HepG2 (cell line): ENCODE results near the gene HEPACAM. TPM values are rescaled to one million over a fixed set of nuclear protein-coding genes. Genes with fewer than 3 reads are reported as not detected.

Experiments
- FLYWCH1 ChIP-seq: sonication (generic); formaldehyde crosslinking; IDR thresholded peaks from 2 replicates; pipeline ENCODE4 v1.8.1; 2023; ENCODE audit warnings: mild to moderate bottlenecking, missing genetic modification reagents
- HNRNPL ChIP-seq: fragments of 200-400 bp; formaldehyde crosslinking; IDR thresholded peaks from 2 replicates; pipeline ENCODE4 v1.6.1; 2017; ENCODE audit warnings: mild to moderate bottlenecking, low read depth, low read length
- RFXANK ChIP-seq: IDR thresholded peaks from 2 replicates; pipeline ENCODE4 v1.6.1; 2016
- ZNF446 ChIP-seq: sonication (generic); formaldehyde crosslinking; IDR thresholded peaks from 2 replicates; pipeline ENCODE4 v1.5.0; 2020; ENCODE audit warnings: mild to moderate bottlenecking, missing genetic modification reagents
- ZNF543 ChIP-seq: sonication (generic); formaldehyde crosslinking; IDR thresholded peaks from 2 replicates; pipeline ENCODE4 v1.4.0; 2020; ENCODE audit warnings: mild to moderate bottlenecking, missing genetic modification reagents
- polyA plus RNA-seq, 8 experiments: library from polyadenylated mRNA; depleted of rRNA in 3 of 8; stranded (reverse) in 7 of 8; unstranded in 1 of 8; fragments of >200 nt; fragmentation: Illumina TruSeq in 4 of 8; extraction: Trizol in 4 of 8; gene quantifications; 2 replicates each; pipeline versions ENCODE4 v1.2.1 to v1.2.3, GENCODE V29; 2011 to 2016; ENCODE audit warnings: low read depth in 4 of 8, missing spikeins in 1 of 8, mixed read lengths in 1 of 8; ENCODE audit not compliant: insufficient read depth in 1 of 8
- total RNA-seq, 5 experiments: library from RNA; depleted of rRNA; stranded (reverse); fragments of >200 nt; fragmentation: Illumina TruSeq; extraction: Trizol; gene quantifications; 2 replicates each; pipeline ENCODE4 v1.2.3, GENCODE V29; 2016; ENCODE audit warnings: low read depth in 1 of 5
- TF ChIP-seq, protein P1 (sequence below): sonication (generic); formaldehyde crosslinking; conservative IDR thresholded peaks from 2 replicates; pipeline ENCODE4 v1.4.0; 2020; ENCODE audit warnings: mild to moderate bottlenecking, missing genetic modification reagents, moderate library complexity
- TF ChIP-seq, protein P2 (sequence below): sonication (generic); formaldehyde crosslinking; IDR thresholded peaks from 2 replicates; pipeline ENCODE4 v1.4.0; 2020; ENCODE audit warnings: missing genetic modification reagents, borderline replicate concordance
- TF ChIP-seq, protein P3 (sequence below): sonication (generic); formaldehyde crosslinking; IDR thresholded peaks from 2 replicates; pipeline ENCODE4 v1.5.0; 2020; ENCODE audit warnings: mild to moderate bottlenecking, missing genetic modification reagents

Gene HEPACAM
- total and polyA plus RNA-seq, 2 of the 13 experiments (the other 11 are each of a cell fraction or from before 2014, with no cell fraction given) = 66.9 to 121 TPM

DNA sequence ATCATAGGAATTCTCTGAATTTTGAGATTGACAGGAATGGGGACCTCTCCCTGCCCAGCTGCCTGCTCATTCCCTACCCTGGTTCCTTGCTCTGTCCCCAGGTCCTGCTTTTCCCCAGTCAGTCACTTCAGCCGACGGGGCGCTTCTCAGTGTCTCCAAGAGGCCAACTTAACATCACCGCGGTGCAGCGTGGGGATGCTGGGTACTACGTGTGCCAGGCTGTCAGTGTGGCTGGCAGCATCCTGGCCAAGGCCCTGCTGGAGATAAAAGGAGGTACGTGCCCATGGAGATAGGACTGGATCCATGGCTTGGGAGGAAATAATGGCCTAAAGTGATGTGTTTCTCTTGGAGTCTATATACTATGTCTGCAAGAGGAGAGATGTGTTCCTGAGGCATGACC is 63.6 kb downstream of the HEPACAM start (continued):
- TF ChIP-seq, protein P1, sequence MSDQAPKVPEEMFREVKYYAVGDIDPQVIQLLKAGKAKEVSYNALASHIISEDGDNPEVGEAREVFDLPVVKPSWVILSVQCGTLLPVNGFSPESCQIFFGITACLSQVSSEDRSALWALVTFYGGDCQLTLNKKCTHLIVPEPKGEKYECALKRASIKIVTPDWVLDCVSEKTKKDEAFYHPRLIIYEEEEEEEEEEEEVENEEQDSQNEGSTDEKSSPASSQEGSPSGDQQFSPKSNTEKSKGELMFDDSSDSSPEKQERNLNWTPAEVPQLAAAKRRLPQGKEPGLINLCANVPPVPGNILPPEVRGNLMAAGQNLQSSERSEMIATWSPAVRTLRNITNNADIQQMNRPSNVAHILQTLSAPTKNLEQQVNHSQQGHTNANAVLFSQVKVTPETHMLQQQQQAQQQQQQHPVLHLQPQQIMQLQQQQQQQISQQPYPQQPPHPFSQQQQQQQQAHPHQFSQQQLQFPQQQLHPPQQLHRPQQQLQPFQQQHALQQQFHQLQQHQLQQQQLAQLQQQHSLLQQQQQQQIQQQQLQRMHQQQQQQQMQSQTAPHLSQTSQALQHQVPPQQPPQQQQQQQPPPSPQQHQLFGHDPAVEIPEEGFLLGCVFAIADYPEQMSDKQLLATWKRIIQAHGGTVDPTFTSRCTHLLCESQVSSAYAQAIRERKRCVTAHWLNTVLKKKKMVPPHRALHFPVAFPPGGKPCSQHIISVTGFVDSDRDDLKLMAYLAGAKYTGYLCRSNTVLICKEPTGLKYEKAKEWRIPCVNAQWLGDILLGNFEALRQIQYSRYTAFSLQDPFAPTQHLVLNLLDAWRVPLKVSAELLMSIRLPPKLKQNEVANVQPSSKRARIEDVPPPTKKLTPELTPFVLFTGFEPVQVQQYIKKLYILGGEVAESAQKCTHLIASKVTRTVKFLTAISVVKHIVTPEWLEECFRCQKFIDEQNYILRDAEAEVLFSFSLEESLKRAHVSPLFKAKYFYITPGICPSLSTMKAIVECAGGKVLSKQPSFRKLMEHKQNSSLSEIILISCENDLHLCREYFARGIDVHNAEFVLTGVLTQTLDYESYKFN (CRISPR knock-in tag) = no peak
- TF ChIP-seq RFXANK (no peak), HNRNPL (no peak), FLYWCH1 (CRISPR knock-in tag) (no peak), ZNF446 (CRISPR knock-in tag) (no peak), ZNF543 (CRISPR knock-in tag) (no peak)
- TF ChIP-seq, protein P2, sequence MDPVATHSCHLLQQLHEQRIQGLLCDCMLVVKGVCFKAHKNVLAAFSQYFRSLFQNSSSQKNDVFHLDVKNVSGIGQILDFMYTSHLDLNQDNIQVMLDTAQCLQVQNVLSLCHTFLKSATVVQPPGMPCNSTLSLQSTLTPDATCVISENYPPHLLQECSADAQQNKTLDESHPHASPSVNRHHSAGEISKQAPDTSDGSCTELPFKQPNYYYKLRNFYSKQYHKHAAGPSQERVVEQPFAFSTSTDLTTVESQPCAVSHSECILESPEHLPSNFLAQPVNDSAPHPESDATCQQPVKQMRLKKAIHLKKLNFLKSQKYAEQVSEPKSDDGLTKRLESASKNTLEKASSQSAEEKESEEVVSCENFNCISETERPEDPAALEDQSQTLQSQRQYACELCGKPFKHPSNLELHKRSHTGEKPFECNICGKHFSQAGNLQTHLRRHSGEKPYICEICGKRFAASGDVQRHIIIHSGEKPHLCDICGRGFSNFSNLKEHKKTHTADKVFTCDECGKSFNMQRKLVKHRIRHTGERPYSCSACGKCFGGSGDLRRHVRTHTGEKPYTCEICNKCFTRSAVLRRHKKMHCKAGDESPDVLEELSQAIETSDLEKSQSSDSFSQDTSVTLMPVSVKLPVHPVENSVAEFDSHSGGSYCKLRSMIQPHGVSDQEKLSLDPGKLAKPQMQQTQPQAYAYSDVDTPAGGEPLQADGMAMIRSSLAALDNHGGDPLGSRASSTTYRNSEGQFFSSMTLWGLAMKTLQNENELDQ = no peak
- TF ChIP-seq, protein P3, sequence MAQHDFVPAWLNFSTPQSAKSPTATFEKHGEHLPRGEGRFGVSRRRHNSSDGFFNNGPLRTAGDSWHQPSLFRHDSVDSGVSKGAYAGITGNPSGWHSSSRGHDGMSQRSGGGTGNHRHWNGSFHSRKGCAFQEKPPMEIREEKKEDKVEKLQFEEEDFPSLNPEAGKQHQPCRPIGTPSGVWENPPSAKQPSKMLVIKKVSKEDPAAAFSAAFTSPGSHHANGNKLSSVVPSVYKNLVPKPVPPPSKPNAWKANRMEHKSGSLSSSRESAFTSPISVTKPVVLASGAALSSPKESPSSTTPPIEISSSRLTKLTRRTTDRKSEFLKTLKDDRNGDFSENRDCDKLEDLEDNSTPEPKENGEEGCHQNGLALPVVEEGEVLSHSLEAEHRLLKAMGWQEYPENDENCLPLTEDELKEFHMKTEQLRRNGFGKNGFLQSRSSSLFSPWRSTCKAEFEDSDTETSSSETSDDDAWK (CRISPR knock-in tag) = no peak
